Activated CD8-positive, alpha-beta T cell treated with anti-CD3 and anti-CD28 coated beads, Interleukin-2, amount 10 ng/mL, durations not matched to agents 7 days and 5 days (primary cell): ENCODE data around the gene NYAP1. TPM values are rescaled to one million over a fixed set of nuclear protein-coding genes. Genes with fewer than 3 reads are reported as not detected.
"Not testable (repeated sequence)": the region's sequence is repeated elsewhere in the genome, so short reads cannot be mapped to it uniquely, and the experiment has no call there.

Experiments
- ATAC-seq: fragments of 150-1000 bp; cut with Tn5 transposase; one replicate; pipeline ENCODE4 v1.10.0; 2021; ENCODE audit warnings: moderate library complexity
- CTCF ChIA-PET: fragments of 350-600 bp; sonication (Branson Sonifier 250); formaldehyde crosslinking; loops from one replicate; lab custom pipeline; 2021; ENCODE audit warnings: antibody characterized with exemption; lab: Charles Lee
- POLR2A ChIA-PET: fragments of 350-600 bp; sonication (Branson Sonifier 250); formaldehyde crosslinking; loops from one replicate; lab custom pipeline; 2021; ENCODE audit warnings: antibody characterized with exemption; lab: Charles Lee
- DNase-seq: peaks from one replicate; pipeline ENCODE4 v3.0.0-alpha.2; 2020
- H3K27ac Mint-ChIP-seq: one replicate; pipeline ENCODE4 v1.8.0; 2021; ENCODE audit warnings: mild to moderate bottlenecking, mixed read lengths
- H3K27me3 Mint-ChIP-seq: one replicate; pipeline ENCODE4 v1.8.0; 2021; ENCODE audit warnings: low read depth, mixed read lengths
- H3K36me3 Mint-ChIP-seq: one replicate; pipeline ENCODE4 v1.8.0; 2021; ENCODE audit warnings: low read depth, mixed read lengths
- H3K4me1 Mint-ChIP-seq: one replicate; pipeline ENCODE4 v1.8.0; 2021; ENCODE audit warnings: low read depth, mixed read lengths
- H3K4me3 Mint-ChIP-seq: one replicate; pipeline ENCODE4 v1.8.0; 2021; ENCODE audit warnings: mild to moderate bottlenecking, mixed read lengths
- H3K9me3 Mint-ChIP-seq: one replicate; pipeline ENCODE4 v1.8.0; 2022; ENCODE audit warnings: mixed read lengths; ENCODE audit not compliant: insufficient read depth
- total RNA-seq, 2 experiments: library from RNA; stranded (reverse); gene quantifications; one replicate each; pipeline ENCODE4 v1.2.3, GENCODE V29; 2021

Gene NYAP1
- under 1 TPM in 1 of 2 experiments, not detected in 1; 0.23 TPM for total RNA-seq

- DNase-seq = peak; percentile 38
- peak within 1 kb of the TSS; percentile 0 for H3K27ac Mint-ChIP-seq
- CTCF ChIA-PET = interaction anchor here (1.8 to 2.2 kb wide), 2 partner anchors 72 to 75 kb away, joined by 9 to 16 read pairs; no protein-coding TSS in a partner anchor
Observed at GRCh38 chr7:100483722-100484672, at the start of gene NYAP1. Gene NYAP1, plus strand, starts transcription at chr7:100483927. Its CDS starts 1,385 bp downstream, at chr7:100485312.

GRCh38 chr7:100434297-100435144 is 49.2 kb upstream of the NYAP1 start:
- Mint-ChIP-seq H3K4me1 (peaks cover 48% of the 10 kb centered on the region), H3K36me3 (peaks cover 61% of the 10 kb centered on the region), H3K4me3 (peak overlapping the region; percentile 92), H3K9me3 (no peaks in the 10 kb centered on the region), H3K27me3 (peaks cover under 1% of the 10 kb centered on the region), H3K27ac (peak overlapping the region; percentile 97)
- ChIA-PET POLR2A (interaction anchor here (0.8 to 1.8 kb wide), 4 partner anchors 10 to 152 kb away, joined by 3 to 5 read pairs (median 4); partner anchors contain the start of gene FBXO24), CTCF (interaction anchor here (0.7 to 1.6 kb wide), 4 partner anchors 10 to 48 kb away, joined by 3 to 5 read pairs (median 4); no protein-coding TSS in a partner anchor)
- no peak for DNase-seq
- ATAC-seq = no peak

More at GRCh38 chr7:100483722-100484672, at the start of gene NYAP1:
- POLR2A ChIA-PET = no interaction called here
- Mint-ChIP-seq H3K36me3 (no peaks in the 10 kb centered on the region), H3K4me3 (peak within 1 kb of the TSS; percentile 84), H3K27me3 (no peaks in the 10 kb centered on the region), H3K4me1 (peaks cover 14% of the 10 kb centered on the region), H3K9me3 (no peaks in the 10 kb centered on the region)
- ATAC-seq = peak; percentile 19

DNA sequence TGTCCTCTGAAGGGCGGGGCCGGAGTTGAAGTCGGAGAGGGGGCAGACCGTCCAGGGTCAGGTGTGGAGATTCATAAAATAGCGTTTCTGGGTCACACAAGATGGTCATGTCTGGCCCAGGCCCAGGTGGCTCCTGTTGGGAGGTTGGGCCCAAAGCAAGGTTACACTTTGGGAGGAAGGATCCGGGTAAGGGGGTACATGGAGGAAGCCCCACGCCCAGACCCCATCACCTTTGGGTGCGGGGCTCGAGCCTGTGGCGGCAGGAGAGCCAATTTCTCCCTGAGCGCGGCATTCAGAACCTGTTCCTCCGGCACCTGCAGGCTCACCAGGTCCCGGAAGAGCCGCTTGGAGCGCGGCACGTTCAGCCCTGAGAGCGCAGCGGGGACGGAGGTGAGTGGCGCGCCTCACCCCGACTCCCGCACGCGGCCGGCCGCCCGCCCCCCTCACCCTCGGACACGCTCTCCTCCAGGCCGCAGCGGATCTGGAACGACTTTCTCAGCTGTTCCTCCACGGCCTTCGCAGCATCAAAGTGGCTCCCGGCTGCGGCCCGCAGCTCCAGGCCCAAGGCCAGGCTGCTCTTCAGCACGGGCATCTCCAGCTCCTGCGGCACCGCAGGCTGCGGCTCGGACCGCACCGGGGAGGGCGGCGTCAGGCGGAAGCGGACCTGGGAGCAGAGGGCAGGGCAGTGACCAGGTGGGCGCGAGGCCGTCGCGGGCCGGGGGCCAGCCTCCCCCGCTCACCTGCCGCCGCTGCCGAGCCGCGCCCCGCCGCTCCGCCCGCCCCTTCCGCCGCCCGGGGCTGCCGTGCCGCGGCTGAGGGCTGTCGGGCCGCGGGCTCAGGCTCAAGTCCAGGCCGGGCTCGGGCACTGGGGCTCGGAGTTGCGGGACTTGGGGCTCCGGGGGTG is 48.1 kb upstream of the NYAP1 start:
- ATAC-seq (peak; percentile 42), DNase-seq (peak; percentile 61)
- no peaks in the 10 kb centered on the region for H3K9me3 Mint-ChIP-seq
- no peaks in the 10 kb centered on the region for H3K27me3 Mint-ChIP-seq
- H3K36me3 Mint-ChIP-seq = peaks cover 54% of the 10 kb centered on the region
- POLR2A ChIA-PET = interaction anchor here (0.6 to 1.8 kb wide), 5 partner anchors 9 to 883 kb away, joined by 3 to 14 read pairs (median 5); no protein-coding TSS in a partner anchor
- H3K27ac Mint-ChIP-seq = peak overlapping the region; percentile 98
- CTCF ChIA-PET = interaction anchor here (0.7 to 2.2 kb wide), 7 partner anchors 9 to 246 kb away, joined by 3 to 9 read pairs (median 4); no protein-coding TSS in a partner anchor
- H3K4me3 Mint-ChIP-seq = peak overlapping the region; percentile 92
- H3K4me1 Mint-ChIP-seq = peaks cover 45% of the 10 kb centered on the region

- POLR2A ChIA-PET = interaction anchor here (0.6 to 1.7 kb wide), 11 partner anchors 8 to 299 kb away, joined by 3 to 14 read pairs (median 3); partner anchors contain the start of genes LRCH4, MOSPD3 and ZCWPW1
- Mint-ChIP-seq H3K4me1 (peaks cover 29% of the 10 kb centered on the region), H3K27me3 (no peaks in the 10 kb centered on the region), H3K9me3 (no peaks in the 10 kb centered on the region), H3K36me3 (peaks cover 39% of the 10 kb centered on the region), H3K4me3 (peak overlapping the region; percentile 92), H3K27ac (no peak overlapping the region)
- no peak for ATAC-seq
- CTCF ChIA-PET = interaction anchor here (0.6 to 2.2 kb wide), 6 partner anchors 9 to 247 kb away, joined by 3 to 9 read pairs (median 6); partner anchors contain the start of gene ZCWPW1
- DNase-seq = no peak
Observed at GRCh38 chr7:100437150-100438100, 46.3 kb upstream of the NYAP1 start.

DNA sequence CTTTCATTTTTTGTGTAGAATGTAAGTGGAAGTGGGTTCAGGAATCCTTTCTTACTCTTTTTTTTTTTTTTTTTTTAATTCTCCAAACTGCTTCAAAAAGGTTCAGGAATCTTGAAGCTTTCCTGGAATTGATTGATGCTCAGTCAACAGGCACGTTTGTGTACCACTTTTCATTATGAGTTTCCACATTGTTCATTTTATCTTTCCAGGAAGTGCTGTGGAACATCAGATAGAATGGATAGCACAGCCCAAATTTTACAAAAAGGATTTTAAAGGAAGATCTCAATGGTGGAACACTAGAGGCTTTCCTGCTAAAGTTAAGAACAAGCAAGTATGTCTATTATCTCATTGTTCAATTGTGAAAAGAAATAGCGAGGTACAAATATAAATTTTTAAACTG is 45.6 kb upstream of the NYAP1 start:
- H3K27me3 Mint-ChIP-seq = no peaks in the 10 kb centered on the region
- no peak overlapping the region for H3K4me3 Mint-ChIP-seq
- no peaks in the 10 kb centered on the region for H3K9me3 Mint-ChIP-seq
- peak overlapping the region; percentile 53 for H3K27ac Mint-ChIP-seq
- ATAC-seq (no peak), DNase-seq (no peak)
- H3K4me1 Mint-ChIP-seq = peaks cover 24% of the 10 kb centered on the region
- H3K36me3 Mint-ChIP-seq = peaks cover 31% of the 10 kb centered on the region
- POLR2A ChIA-PET = interaction anchor here (0.6 to 1.1 kb wide), 3 partner anchors 10 to 300 kb away, joined by 3 to 4 read pairs (median 3); partner anchors contain the start of gene ZCWPW1
- CTCF ChIA-PET = interaction anchor here (1.2 to 2.2 kb wide), 3 partner anchors 12 to 146 kb away, joined by 4 to 9 read pairs (median 6); no protein-coding TSS in a partner anchor

DNA sequence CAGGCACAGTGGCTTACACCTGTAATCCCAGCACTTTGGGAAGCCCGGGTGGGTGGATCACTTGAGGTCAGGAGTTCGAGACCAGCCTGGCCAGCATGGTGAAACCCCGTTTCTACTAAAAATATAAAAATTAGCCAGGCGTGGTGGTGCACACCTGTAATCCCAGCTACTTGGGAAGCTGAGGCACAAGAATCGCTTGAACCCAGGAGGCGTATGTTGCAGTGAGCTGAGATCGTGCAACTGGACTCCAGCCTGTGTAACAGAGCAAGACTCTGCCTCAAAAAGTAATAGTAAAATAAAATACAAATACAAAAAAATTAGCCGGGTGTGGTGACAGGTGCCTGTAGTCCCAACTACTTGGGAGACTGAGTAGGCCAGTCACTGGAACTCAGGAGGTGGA is 45.0 kb upstream of the NYAP1 start:
- H3K27ac Mint-ChIP-seq, DNase-seq, ATAC-seq, H3K9me3 Mint-ChIP-seq, H3K27me3 Mint-ChIP-seq, H3K4me3 Mint-ChIP-seq: not testable (repeated sequence)
- Mint-ChIP-seq H3K36me3 (peaks cover 26% of the 10 kb centered on the region), H3K4me1 (peaks cover 22% of the 10 kb centered on the region)
- ChIA-PET CTCF (interaction anchor here (1.0 to 1.2 kb wide), 2 partner anchors 32 to 38 kb away, joined by 3 to 4 read pairs; no protein-coding TSS in a partner anchor), POLR2A (interaction anchor here (0.9 kb wide), 1 partner anchor 9 kb away, joined by 3 read pairs; the partner anchor contains the start of gene MEPCE)

- ATAC-seq, H3K27ac Mint-ChIP-seq, H3K4me3 Mint-ChIP-seq, H3K9me3 Mint-ChIP-seq, H3K27me3 Mint-ChIP-seq, DNase-seq: not testable (repeated sequence)
- Mint-ChIP-seq H3K36me3 (peaks cover 21% of the 10 kb centered on the region), H3K4me1 (peaks cover 20% of the 10 kb centered on the region)
- POLR2A ChIA-PET = interaction anchor here (0.8 to 0.9 kb wide), 2 partner anchors 8 to 10 kb away, joined by 3 read pairs; partner anchors contain the start of gene MEPCE
- CTCF ChIA-PET = interaction anchor here (1.0 to 1.2 kb wide), 2 partner anchors 32 to 38 kb away, joined by 3 to 4 read pairs; no protein-coding TSS in a partner anchor
Observed at GRCh38 chr7:100439244-100439643, 44.5 kb upstream of the NYAP1 start.

DNA sequence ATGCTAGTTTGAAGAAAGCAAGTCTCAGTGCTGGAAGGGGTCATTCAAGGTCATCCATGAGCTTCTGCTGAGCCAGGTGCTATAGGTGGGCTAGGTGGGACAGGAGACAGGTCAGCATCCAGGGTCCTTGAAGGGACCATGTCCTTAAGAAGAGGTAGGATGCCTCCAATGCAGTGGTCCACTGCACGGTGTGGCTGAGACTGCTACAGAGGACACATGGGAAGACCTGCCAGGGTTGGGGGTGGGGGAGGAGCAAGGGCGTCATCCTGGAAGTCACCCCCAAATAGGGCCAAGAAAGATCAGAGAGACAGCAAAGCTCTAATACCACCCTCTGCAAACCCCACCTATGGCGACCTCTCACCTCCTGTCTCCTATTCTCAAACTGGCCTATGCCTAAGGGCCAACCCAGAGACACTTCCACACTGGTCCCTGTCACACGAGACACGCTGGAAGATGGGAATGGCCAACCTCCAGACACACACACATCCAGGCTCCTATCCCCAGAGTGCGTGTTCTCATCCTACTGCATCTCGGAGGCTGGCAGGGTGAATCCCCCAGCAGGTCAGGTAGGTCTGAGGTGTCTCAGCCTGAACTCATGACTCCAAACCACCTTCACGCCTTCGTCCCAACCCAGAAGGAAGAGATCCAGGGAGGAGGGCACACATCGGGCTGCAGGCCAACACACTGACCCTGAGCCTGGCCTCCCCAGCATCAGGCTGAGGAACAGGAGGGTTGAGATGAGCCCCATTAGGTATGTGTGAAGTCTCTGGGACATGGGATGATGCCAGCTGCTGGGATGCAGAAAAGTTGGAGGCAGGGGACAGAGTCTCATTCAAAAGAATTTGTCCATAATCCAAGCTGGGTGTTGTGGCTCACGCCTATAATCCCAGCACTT is 41.8 kb upstream of the NYAP1 start:
- POLR2A ChIA-PET = interaction anchor here (1.9 kb wide), 1 partner anchor 13 kb away, joined by 8 read pairs; the partner anchor contains the start of genes MEPCE and ZCWPW1

More for the DNA sequence above, 41.8 kb upstream of the NYAP1 start:
- ATAC-seq = no peak
- H3K27ac Mint-ChIP-seq = peak overlapping the region; percentile 6
- no peak for DNase-seq
- no peak overlapping the region for H3K4me3 Mint-ChIP-seq
- CTCF ChIA-PET = interaction anchor here (1.6 kb wide), 1 partner anchor 12 kb away, joined by 3 read pairs; no protein-coding TSS in a partner anchor
- no peaks in the 10 kb centered on the region for H3K27me3 Mint-ChIP-seq
- no peaks in the 10 kb centered on the region for H3K9me3 Mint-ChIP-seq
- H3K4me1 Mint-ChIP-seq = peaks cover 27% of the 10 kb centered on the region
- peaks cover 3% of the 10 kb centered on the region for H3K36me3 Mint-ChIP-seq
